ENCODE data around the gene DENND6A. TPM values are rescaled to one million over a fixed set of nuclear protein-coding genes. Genes with fewer than 3 reads are reported as not detected.
"Not testable (repeated sequence)": the region's sequence is repeated elsewhere in the genome, so short reads cannot be mapped to it uniquely, and the experiment has no call there.

DENND6A gene
- total RNA-seq, 2 donors from 2014 or later: 19.9 to 23.3 TPM

- Mint-ChIP-seq H3K36me3 (peaks cover 0 to 8% of the 10 kb centered on the region in 2 donors), H3K27ac (no peak overlapping the region), H3K9me3 (no peaks in the 10 kb centered on the region)
- no peak for DNase-seq (ENCODE audit: low spot score in 2 of 2)
- ATAC-seq: no peak
Measured at GRCh38 chr3:57616233-57616632, 76.6 kb downstream of the DENND6A start.

- peaks cover 12 to 13% of the 10 kb centered on the region in 2 donors for H3K9me3 Mint-ChIP-seq
- H3K36me3 Mint-ChIP-seq: peaks cover 32 to 40% of the 10 kb centered on the region in 2 donors
- not testable (repeated sequence) for ATAC-seq; DNase-seq (ENCODE audit: low spot score in 2 of 2); H3K27ac Mint-ChIP-seq
Measured at GRCh38 chr3:57611870-57612269, 81.0 kb downstream of the DENND6A start.

DNA sequence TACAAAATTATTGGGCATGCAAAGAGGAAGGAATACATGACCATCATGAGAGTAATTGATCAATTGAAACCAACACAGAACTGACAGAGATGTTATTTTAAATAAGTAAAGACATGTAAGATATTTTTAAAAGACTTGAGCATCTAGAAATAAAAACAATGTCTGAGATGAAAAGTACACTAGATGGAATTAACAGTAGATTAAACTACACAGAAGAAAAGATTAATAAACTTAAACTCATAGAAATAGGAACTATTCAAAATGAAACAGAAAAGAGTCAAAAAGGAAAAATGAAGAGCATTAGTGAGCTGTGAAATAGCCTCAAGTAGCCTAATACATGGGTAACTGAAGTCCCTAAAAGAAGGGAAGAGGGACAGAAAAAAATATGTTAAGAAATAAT is 87.2 kb downstream of the DENND6A start:
- DNase-seq (ENCODE audit: low spot score in 2 of 2) (no peak), ATAC-seq (no peak)
- peaks cover 12 to 22% of the 10 kb centered on the region in 2 donors for H3K9me3 Mint-ChIP-seq
- H3K27ac Mint-ChIP-seq: peak overlapping the region in 1 of 2 donors; percentile 12
- H3K36me3 Mint-ChIP-seq: peaks cover 55 to 60% of the 10 kb centered on the region in 2 donors

- Mint-ChIP-seq H3K9me3 (peaks cover 12 to 22% of the 10 kb centered on the region in 2 donors), H3K36me3 (peaks cover 48 to 54% of the 10 kb centered on the region in 2 donors), H3K27ac (no peak overlapping the region)
- no peak for ATAC-seq
- DNase-seq (ENCODE audit: low spot score in 2 of 2): no peak
Measured at GRCh38 chr3:57604971-57605370, 87.9 kb downstream of the DENND6A start.

DNA sequence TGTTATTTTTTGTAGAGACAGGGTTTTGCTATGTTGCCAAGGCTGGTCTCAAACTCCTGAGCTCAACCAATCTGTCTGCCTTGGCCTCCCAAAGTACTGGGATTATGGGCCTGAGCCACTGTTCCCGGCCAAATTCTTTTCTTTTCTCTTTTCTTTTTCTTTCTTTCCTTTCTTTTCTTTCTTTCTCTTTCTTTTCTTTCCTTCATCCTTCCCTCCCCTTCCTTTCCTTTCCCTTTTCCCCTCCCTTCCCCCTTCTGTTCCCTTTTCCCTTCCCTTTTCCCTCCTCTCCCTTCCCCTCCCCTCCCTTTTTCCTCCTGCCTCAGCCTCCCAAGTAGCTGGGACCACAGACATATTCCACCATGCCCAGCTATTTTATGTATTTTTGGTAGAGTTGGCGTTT is 92.7 kb downstream of the DENND6A start:
- H3K36me3 Mint-ChIP-seq: peaks cover 37 to 51% of the 10 kb centered on the region in 2 donors
- ATAC-seq (no peak), DNase-seq (ENCODE audit: low spot score in 2 of 2) (no peak)
- H3K9me3 Mint-ChIP-seq: no peaks in the 10 kb centered on the region
- peak overlapping the region in 1 of 2 donors; percentile 29 for H3K27ac Mint-ChIP-seq

- DNase-seq (ENCODE audit: low spot score in 2 of 2) (no peak), ATAC-seq (no peak)
- Mint-ChIP-seq H3K27ac (peak overlapping the region; percentile 99), H3K36me3 (peaks cover 31 to 52% of the 10 kb centered on the region in 2 donors), H3K9me3 (no peaks in the 10 kb centered on the region)
Measured at GRCh38 chr3:57598765-57599360, 94.0 kb downstream of the DENND6A start.

DNA sequence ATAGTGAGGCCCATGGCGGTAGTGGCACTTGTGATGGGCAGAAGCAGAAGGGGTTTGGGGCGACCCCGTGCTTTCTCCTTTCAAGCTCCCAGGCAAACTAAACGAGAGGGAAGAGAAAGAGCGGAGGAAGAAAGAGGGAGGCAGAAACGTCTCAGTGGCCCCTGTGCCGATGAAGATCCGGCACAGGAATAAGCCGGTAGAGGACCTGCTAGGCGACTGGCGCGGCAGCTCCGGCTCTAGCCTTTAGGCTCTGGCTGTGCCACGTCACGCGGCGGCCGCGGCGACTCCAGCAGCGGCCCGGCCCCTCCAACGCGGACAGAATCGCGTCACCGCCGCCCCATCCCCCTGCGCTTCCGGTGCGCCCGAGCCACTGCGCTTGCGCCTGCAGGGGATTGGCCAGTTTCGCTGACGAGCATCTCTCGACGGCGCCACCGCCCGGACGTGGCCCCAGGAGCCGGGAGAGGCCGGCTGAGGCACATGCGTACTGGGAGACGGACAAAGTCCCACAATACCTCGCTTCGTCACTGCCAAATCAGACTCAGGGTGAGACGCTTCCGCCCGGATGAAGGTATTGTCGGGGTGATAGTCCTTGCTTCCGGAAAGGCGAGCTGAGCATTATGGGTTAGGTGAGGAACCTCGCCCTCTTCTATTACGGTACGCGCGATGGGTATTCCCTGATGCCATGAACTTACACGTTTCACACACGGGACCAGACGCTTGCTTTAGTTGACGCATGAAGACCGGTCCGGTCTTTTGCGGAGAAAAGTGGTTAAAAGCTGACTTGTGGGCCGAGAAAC is 95.6 kb downstream of the DENND6A start, which contains the start of gene ARF4:
Gene ARF4 (minus strand): TSS at position 218 of the 797 bp plus-strand sequence. CDS start 204 bp downstream, at position 14.
- DNase-seq (ENCODE audit: low spot score in 2 of 2): peak; percentile 99 to 100
- peak within 1 kb of the TSS; percentile 99 for H3K27ac Mint-ChIP-seq
- peak; percentile 93 for ATAC-seq
- no peaks in the 10 kb centered on the region for H3K9me3 Mint-ChIP-seq
- peaks cover 29 to 54% of the 10 kb centered on the region in 2 donors for H3K36me3 Mint-ChIP-seq

DNA sequence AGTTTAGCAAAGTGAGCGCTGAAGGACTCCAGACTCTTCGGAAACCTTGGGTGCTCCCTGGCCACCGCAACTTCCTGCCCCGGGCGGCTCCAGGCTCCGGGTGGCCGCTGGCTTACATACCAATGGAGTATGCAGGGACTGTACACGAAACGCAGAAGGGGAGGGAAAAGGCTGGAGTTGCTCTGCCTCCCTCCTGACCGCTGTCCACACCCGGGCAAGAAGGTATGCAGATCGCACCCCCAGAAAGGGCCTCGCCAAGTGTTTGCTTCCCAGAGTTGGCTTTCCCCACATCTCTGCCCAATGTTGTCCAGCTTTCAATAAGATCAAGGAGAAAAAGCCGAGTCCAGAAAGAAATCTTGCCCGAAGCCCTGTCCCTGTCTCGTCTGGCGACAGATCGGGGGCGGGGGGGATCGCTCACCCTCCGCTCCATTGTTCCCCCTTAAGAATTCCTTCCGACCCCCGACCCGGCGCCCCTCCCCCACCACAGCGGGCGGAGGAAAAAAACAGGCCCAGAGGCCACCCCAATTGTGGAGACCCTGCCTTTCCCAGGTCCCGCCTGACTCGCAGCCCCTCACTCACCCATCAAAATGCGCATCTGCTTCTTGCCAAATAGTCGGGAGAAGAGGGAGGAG is 96.3 kb downstream of the DENND6A start:
- Mint-ChIP-seq H3K36me3 (peaks cover 24 to 52% of the 10 kb centered on the region in 2 donors), H3K27ac (peak overlapping the region; percentile 98 to 99), H3K9me3 (no peaks in the 10 kb centered on the region)
- DNase-seq (ENCODE audit: low spot score in 2 of 2) (peak; percentile 56 to 80), ATAC-seq (peak in 1 of 2 donors; percentile 30)

DNA sequence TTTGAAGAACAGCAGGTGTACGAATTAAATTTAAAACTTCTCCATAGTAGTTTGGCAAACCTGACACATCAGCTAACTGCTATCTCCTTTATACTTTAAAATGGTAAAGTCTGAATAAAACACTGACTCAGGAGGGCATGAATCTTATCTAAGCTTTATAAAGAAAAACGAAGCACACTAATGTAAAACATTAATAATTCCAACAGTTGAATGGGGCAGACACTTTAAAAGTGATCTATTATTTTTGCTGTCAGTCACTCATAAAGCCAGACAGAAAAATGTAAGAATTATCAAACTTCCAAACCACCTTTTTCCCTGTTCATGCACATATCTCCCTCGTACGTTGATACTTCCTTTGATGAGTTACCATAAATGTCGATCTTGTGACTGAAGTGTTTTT is 98.3 kb downstream of the DENND6A start:
- ATAC-seq (no peak), DNase-seq (ENCODE audit: low spot score in 2 of 2) (no peak)
- H3K9me3 Mint-ChIP-seq: no peaks in the 10 kb centered on the region
- peaks cover 24 to 47% of the 10 kb centered on the region in 2 donors for H3K36me3 Mint-ChIP-seq
- H3K27ac Mint-ChIP-seq: peak overlapping the region; percentile 66 to 99

GRCh38 chr3:57594144-57594543 is 98.7 kb downstream of the DENND6A start:
- H3K27ac Mint-ChIP-seq: peak overlapping the region; percentile 13 to 99
- no peak for ATAC-seq
- H3K9me3 Mint-ChIP-seq: no peaks in the 10 kb centered on the region
- peaks cover 24 to 42% of the 10 kb centered on the region in 2 donors for H3K36me3 Mint-ChIP-seq
- DNase-seq (ENCODE audit: low spot score in 2 of 2): no peak

- Mint-ChIP-seq H3K36me3 (peaks cover 8 to 28% of the 10 kb centered on the region in 2 donors), H3K9me3 (no peaks in the 10 kb centered on the region), H3K27ac (no peak overlapping the region)
- ATAC-seq (no peak), DNase-seq (ENCODE audit: low spot score in 2 of 2) (no peak)
Measured at GRCh38 chr3:57592306-57592705, 100.6 kb downstream of the DENND6A start.

DNA sequence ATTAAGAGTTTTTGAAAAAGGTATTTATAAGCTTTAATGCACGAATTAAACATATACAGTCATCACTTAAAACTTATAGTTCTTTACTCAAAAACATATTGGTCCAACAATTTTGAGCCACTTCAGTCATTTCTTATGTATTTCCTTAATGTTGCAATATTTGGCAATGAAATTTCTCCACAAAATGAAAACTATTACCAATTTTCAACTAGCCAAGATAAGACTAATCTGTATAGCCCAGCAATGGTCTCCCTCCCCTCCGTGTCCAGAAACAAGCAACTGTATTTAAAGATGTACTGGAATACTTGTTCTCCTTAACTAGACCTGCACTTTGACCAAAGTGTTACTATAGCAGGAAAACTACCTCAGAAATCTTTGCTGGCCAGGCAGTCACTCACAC is 105.0 kb downstream of the DENND6A start:
- H3K27ac Mint-ChIP-seq: no peak overlapping the region
- H3K36me3 Mint-ChIP-seq: peaks cover 0 to 9% of the 10 kb centered on the region in 2 donors
- DNase-seq (ENCODE audit: low spot score in 2 of 2) (no peak), ATAC-seq (no peak)
- no peaks in the 10 kb centered on the region for H3K9me3 Mint-ChIP-seq

- DNase-seq (ENCODE audit: low spot score in 2 of 2) (no peak), ATAC-seq (peak; percentile 32 to 66)
- Mint-ChIP-seq H3K27ac (peak overlapping the region in 1 of 2 donors; percentile 82), H3K9me3 (no peaks in the 10 kb centered on the region), H3K36me3 (peaks cover 0 to 9% of the 10 kb centered on the region in 2 donors)
Measured at GRCh38 chr3:57586778-57587177, 106.1 kb downstream of the DENND6A start.

DNA sequence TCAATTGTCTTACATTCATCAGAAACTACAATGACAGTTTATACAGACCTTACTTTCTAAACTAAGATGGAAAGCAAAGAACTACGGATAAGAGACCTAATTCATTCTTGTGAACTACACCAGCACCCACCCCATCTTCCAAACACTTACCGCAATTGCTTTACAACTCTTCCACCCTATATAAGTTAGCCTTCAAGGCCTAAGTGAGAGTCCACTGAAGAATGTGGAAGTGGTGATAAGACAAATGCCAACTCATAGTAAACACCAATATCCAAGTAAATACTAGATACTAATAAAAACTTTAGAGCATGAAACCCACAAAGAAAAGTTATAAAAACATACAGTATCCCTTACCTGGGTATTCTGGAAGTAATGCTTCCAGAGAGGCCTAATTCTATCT is 109.3 kb downstream of the DENND6A start:
- Mint-ChIP-seq H3K9me3 (no peaks in the 10 kb centered on the region), H3K27ac (peak overlapping the region in 1 of 2 donors; percentile 30), H3K36me3 (peaks cover 0 to 14% of the 10 kb centered on the region in 2 donors)
- no peak for DNase-seq (ENCODE audit: low spot score in 2 of 2)
- no peak for ATAC-seq

GRCh38 chr3:57582474-57583168 is 110.3 kb downstream of the DENND6A start:
- ATAC-seq (peak in 1 of 2 donors; percentile 34), DNase-seq (ENCODE audit: low spot score in 2 of 2) (no peak)
- Mint-ChIP-seq H3K9me3 (no peaks in the 10 kb centered on the region), H3K27ac (no peak overlapping the region), H3K36me3 (peaks cover 0 to 20% of the 10 kb centered on the region in 2 donors)

- Mint-ChIP-seq H3K36me3 (peaks cover 0 to 18% of the 10 kb centered on the region in 2 donors), H3K9me3 (no peaks in the 10 kb centered on the region), H3K27ac (peak overlapping the region in 1 of 2 donors; percentile 18)
- DNase-seq (ENCODE audit: low spot score in 2 of 2): no peak
- ATAC-seq: no peak
Measured at GRCh38 chr3:57577801-57578200, 115.1 kb downstream of the DENND6A start.

Data from activated naive CD4-positive, alpha-beta T cell treated with anti-CD3 and anti-CD28 coated beads, Interleukin-2, amount 50 U/mL, for 72 hours (primary cell).